ENCODE results near the gene DAP.

GRCh38 chr5:10671041-10672008 lies 89.7 kb downstream of the DAP start:
- no peak for TF ChIP-seq CTCF (IDR thresholded peaks at IDR 0.05)
- TF ChIP-seq POLR2A (IDR thresholded peaks at IDR 0.05), result no peak
- TF ChIP-seq POLR2AphosphoS5 (IDR thresholded peaks at IDR 0.05), result no peak
